ENCODE results near the gene PTH2. TPM values are rescaled to one million over a fixed set of nuclear protein-coding genes. Genes with fewer than 3 reads are reported as not detected.

Gene PTH2
- total RNA-seq, 2 donors from 2014 or later: not detected

- Histone ChIP-seq H3K9me3 (no peaks in the 10 kb centered on the region), H3K27me3 (no peaks in the 10 kb centered on the region), H3K4me3 (no peak overlapping the region), H3K4me1 (no peaks in the 10 kb centered on the region), H3K27ac (no peak overlapping the region), H3K36me3 (replicated peaks in 1 of 2; ENCODE audit: insufficient read depth in 1 of 2, low read depth in 2 of 2) (no peaks in the 10 kb centered on the region)
- ATAC-seq (no peak), DNase-seq (no peak)
- intact Hi-C loops (cut with DNase I): no loop called here
- WGBS, 2 donors: 80 to 82% methylated on average over 1 to 7 of the region's 7 CpGs
- TF ChIP-seq CTCF (IDR thresholded peaks at IDR 0.05) (no peak), POLR2A (IDR thresholded peaks at IDR 0.05) (no peak)
Measured at GRCh38 chr19:49407079-49407478, 16.2 kb downstream of the PTH2 start.

DNA sequence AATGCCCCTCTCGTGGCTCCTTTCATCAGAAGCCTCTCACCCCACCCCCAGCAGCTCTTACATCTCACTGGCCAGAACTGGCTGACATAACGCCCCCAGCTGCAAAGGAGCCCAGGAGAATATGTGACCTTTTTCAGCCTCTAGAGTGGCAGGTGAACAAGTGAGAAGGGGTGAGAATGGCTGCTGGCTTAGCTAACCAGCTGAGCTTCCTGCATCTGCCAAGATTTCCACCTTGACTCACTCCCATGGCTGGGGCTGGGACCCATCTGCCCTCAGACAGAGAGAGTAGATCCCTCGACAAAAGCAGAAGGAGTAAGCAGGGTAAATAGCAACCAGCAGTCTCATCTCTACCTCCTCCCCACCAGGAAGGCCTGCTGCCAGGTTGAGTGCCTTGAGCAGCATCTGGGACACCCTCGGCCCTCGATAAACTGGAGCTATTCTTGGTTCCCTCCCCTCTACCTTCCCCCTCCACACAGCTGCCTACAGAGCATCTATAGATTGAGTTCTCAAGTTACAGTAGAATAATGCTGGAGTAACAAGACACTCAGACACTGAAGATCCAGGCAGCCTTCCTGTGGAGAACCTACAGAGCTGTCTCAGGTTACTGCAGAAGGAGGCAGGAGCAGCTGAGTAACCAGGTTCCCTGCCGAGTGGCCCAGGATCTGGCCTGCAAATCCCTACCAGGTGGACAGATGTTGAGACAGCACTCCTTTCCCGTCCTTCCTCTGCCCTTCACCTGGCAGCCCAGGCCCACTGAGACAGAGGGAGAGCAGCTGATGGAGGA, 19.6 kb downstream of the PTH2 start:
- DNase-seq: no peak

GRCh38 chr19:49400029-49400428, 23.2 kb downstream of the PTH2 start:
- H3K27me3 ChIP-seq: no peaks in the 10 kb centered on the region
- no peaks in the 10 kb centered on the region for H3K9me3 ChIP-seq
- DNase-seq (no peak), ATAC-seq (no peak)
- no peak for TF ChIP-seq CTCF (IDR thresholded peaks at IDR 0.05)
- H3K4me1 ChIP-seq: no peaks in the 10 kb centered on the region
- intact Hi-C loops (cut with DNase I): no loop called here
- 84 to 87% methylated on average over 6 of the region's 6 CpGs for WGBS, 2 donors
- H3K27ac ChIP-seq: no peak overlapping the region
- no peak overlapping the region for H3K4me3 ChIP-seq
- H3K36me3 ChIP-seq (replicated peaks in 1 of 2; ENCODE audit: insufficient read depth in 1 of 2, low read depth in 2 of 2): no peaks in the 10 kb centered on the region

More for the DNA sequence above, 19.6 kb downstream of the PTH2 start:
- Histone ChIP-seq H3K4me3 (no peak overlapping the region), H3K36me3 (replicated peaks in 1 of 2; ENCODE audit: insufficient read depth in 1 of 2, low read depth in 2 of 2) (no peaks in the 10 kb centered on the region), H3K4me1 (no peaks in the 10 kb centered on the region), H3K27me3 (no peaks in the 10 kb centered on the region), H3K9me3 (no peaks in the 10 kb centered on the region), H3K27ac (no peak overlapping the region)
- intact Hi-C loops (cut with DNase I): no loop called here
- no peak for TF ChIP-seq CTCF (IDR thresholded peaks at IDR 0.05)
- TF ChIP-seq POLR2A (IDR thresholded peaks at IDR 0.05): no peak
- WGBS, 2 donors: 21 to 42% methylated on average over 6 to 7 of the region's 7 CpGs
- no peak for ATAC-seq

DNA sequence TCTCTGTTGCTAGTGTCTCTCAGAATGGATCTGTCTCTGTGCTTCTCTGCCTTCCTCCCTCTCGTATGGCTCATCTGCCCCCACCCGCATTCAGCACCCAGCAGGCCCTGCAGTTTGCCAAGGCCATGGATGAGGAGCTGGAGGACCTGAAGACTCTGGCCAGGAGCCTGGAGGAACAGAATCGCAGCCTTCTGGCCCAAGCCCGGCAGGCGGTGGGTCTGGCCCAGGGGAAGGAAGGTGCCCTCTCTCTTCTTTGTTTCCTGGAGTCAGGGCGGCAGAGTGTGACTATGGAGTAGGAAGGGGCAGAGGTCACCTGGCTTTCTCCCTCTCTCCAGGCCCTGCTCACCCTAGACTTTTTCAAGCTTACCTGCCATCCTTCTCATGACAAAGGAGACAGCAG, 24.3 kb downstream of the PTH2 start:
- H3K4me1 ChIP-seq: no peaks in the 10 kb centered on the region
- DNase-seq (no peak), ATAC-seq (no peak)
- TF ChIP-seq POLR2A (IDR thresholded peaks at IDR 0.05) (no peak), CTCF (IDR thresholded peaks at IDR 0.05) (no peak)
- intact Hi-C loops (cut with DNase I): no loop called here
- H3K36me3 ChIP-seq (replicated peaks in 1 of 2; ENCODE audit: insufficient read depth in 1 of 2, low read depth in 2 of 2): no peaks in the 10 kb centered on the region
- H3K9me3 ChIP-seq: no peaks in the 10 kb centered on the region
- WGBS, 2 donors: 86 to 92% methylated on average over 5 to 6 of the region's 6 CpGs
- no peak overlapping the region for H3K4me3 ChIP-seq
- no peaks in the 10 kb centered on the region for H3K27me3 ChIP-seq
- no peak overlapping the region for H3K27ac ChIP-seq

Data from body of pancreas (tissue), 4 donors.